ENCODE results near the gene MAPK8. TPM values are rescaled to one million over a fixed set of nuclear protein-coding genes. Genes with fewer than 3 reads are reported as not detected.

The MAPK8 gene
- total and polyA plus RNA-seq, 4 donors = 9.1 to 142 (median 24.2) TPM

- no peaks in the 10 kb centered on the region for H3K36me3 ChIP-seq (ENCODE audit: control insufficient read depth in 4 of 4, insufficient read depth in 4 of 4, low read length in 4 of 4)
- no peak overlapping the region for H3K9ac ChIP-seq (ENCODE audit: insufficient read depth in 1 of 2, low read length in 2 of 2)
- no peak overlapping the region for H3K4me3 ChIP-seq
- peaks cover 0 to 16% (median 6%) of the 10 kb centered on the region in 4 donors for H3K9me3 ChIP-seq (ENCODE audit: control insufficient read depth in 4 of 4, insufficient read depth in 3 of 4, low read length in 3 of 4)
- 47 to 59% methylated on average over 4 of the region's 4 CpGs for WGBS, 2 donors
- H3K27ac ChIP-seq (ENCODE audit: low read depth in 1 of 2, low read length in 1 of 2) = no peak overlapping the region
- H3K27me3 ChIP-seq (ENCODE audit: control insufficient read depth in 3 of 3, insufficient read depth in 3 of 3, low read length in 2 of 3) = peaks cover 0 to 5% (median 0%) of the 10 kb centered on the region in 3 donors
- TF ChIP-seq CTCF (IDR thresholded peaks at IDR 0.05; ENCODE audit: control extremely low read depth, extremely low read depth) = no peak
- no peak for ATAC-seq (ENCODE audit: insufficient read depth, low FRiP score)
- H3K4me1 ChIP-seq (ENCODE audit: control insufficient read depth in 5 of 5, insufficient read depth in 5 of 5, low read length in 5 of 5) = peaks cover 0 to 14% (median 9%) of the 10 kb centered on the region in 5 donors
- DNase-seq = no peak
Measured at GRCh38 chr10:48284811-48285210, 21.7 kb upstream of the MAPK8 start.

GRCh38 chr10:48285710-48286109 is 20.8 kb upstream of the MAPK8 start:
- DNase-seq (no peak), ATAC-seq (ENCODE audit: insufficient read depth, low FRiP score) (no peak)
- Histone ChIP-seq H3K9ac (ENCODE audit: insufficient read depth in 1 of 2, low read length in 2 of 2) (no peak overlapping the region), H3K36me3 (ENCODE audit: control insufficient read depth in 4 of 4, insufficient read depth in 4 of 4, low read length in 4 of 4) (no peaks in the 10 kb centered on the region), H3K4me3 (no peak overlapping the region), H3K27ac (ENCODE audit: low read depth in 1 of 2, low read length in 1 of 2) (no peak overlapping the region), H3K27me3 (ENCODE audit: control insufficient read depth in 3 of 3, insufficient read depth in 3 of 3, low read length in 2 of 3) (peaks cover 0 to 5% (median 0%) of the 10 kb centered on the region in 3 donors), H3K4me1 (ENCODE audit: control insufficient read depth in 5 of 5, insufficient read depth in 5 of 5, low read length in 5 of 5) (peaks cover 0 to 14% (median 9%) of the 10 kb centered on the region in 5 donors), H3K9me3 (ENCODE audit: control insufficient read depth in 4 of 4, insufficient read depth in 3 of 4, low read length in 3 of 4) (peaks cover 0 to 13% (median 6%) of the 10 kb centered on the region in 4 donors)
- TF ChIP-seq CTCF (IDR thresholded peaks at IDR 0.05; ENCODE audit: control extremely low read depth, extremely low read depth) = no peak
- WGBS, 2 donors = 62 to 84% methylated on average over 5 of the region's 5 CpGs

GRCh38 chr10:48286356-48286755 is 20.1 kb upstream of the MAPK8 start:
- DNase-seq = no peak
- ATAC-seq (ENCODE audit: insufficient read depth, low FRiP score) = no peak
- Histone ChIP-seq H3K4me3 (no peak overlapping the region), H3K9me3 (ENCODE audit: control insufficient read depth in 4 of 4, insufficient read depth in 3 of 4, low read length in 3 of 4) (peaks cover 0 to 13% (median 3%) of the 10 kb centered on the region in 4 donors), H3K27ac (ENCODE audit: low read depth in 1 of 2, low read length in 1 of 2) (no peak overlapping the region), H3K36me3 (ENCODE audit: control insufficient read depth in 4 of 4, insufficient read depth in 4 of 4, low read length in 4 of 4) (no peaks in the 10 kb centered on the region), H3K9ac (ENCODE audit: insufficient read depth in 1 of 2, low read length in 2 of 2) (no peak overlapping the region), H3K4me1 (ENCODE audit: control insufficient read depth in 5 of 5, insufficient read depth in 5 of 5, low read length in 5 of 5) (peaks cover 0 to 14% (median 9%) of the 10 kb centered on the region in 5 donors), H3K27me3 (ENCODE audit: control insufficient read depth in 3 of 3, insufficient read depth in 3 of 3, low read length in 2 of 3) (peaks cover 0 to 5% (median 0%) of the 10 kb centered on the region in 3 donors)
- 45 to 79% methylated on average over 1 of the region's 1 CpG for WGBS, 2 donors
- no peak for TF ChIP-seq CTCF (IDR thresholded peaks at IDR 0.05; ENCODE audit: control extremely low read depth, extremely low read depth)
